Psoas muscle (tissue), 8 donors: Measurements from ENCODE around the gene WNT5B. TPM values are rescaled to one million over a fixed set of nuclear protein-coding genes. Genes with fewer than 3 reads are reported as not detected.
"Not testable (repeated sequence)": the region's sequence is repeated elsewhere in the genome, so short reads cannot be mapped to it uniquely, and the experiment has no call there.

Experiments used
- ATAC-seq, 4 donors: fragments of 200-7000 bp; cut with Tn5 transposase; one replicate each; pipeline ENCODE4 v1.9.1; 2020; ENCODE audit warnings: moderate library complexity in 3 of 4, mild to moderate bottlenecking in 2 of 4
- DNase-seq, 2 donors: peaks; one replicate each; pipeline ENCODE4 v3.0.0-alpha.2; 2020
- H3K27ac ChIP-seq: fragments of 200-600 bp; one replicate; pipeline ENCODE4 v1.8.0; 2022
- H3K27me3 ChIP-seq, 3 donors: fragments of 200-600 bp in 1 of 3; one replicate each; pipeline versions ENCODE4 v1.6.1 to v1.8.0; 2013 to 2022; ENCODE audit warnings: low read length in 2 of 3, mild to moderate bottlenecking in 2 of 3, moderate library complexity in 1 of 3; ENCODE audit not compliant: insufficient read depth in 3 of 3
- H3K36me3 ChIP-seq, 2 donors: fragments of 200-600 bp in 1 of 2; one replicate each; pipeline versions ENCODE4 v1.6.1 to v1.8.0; 2013 to 2022; ENCODE audit warnings: low read depth in 1 of 2, mild to moderate bottlenecking in 1 of 2, moderate library complexity in 1 of 2; ENCODE audit not compliant: insufficient read depth in 1 of 2
- H3K4me1 ChIP-seq: fragments of 200-600 bp; one replicate; pipeline ENCODE4 v1.8.0; 2022
- H3K4me3 ChIP-seq: fragments of 200-600 bp; one replicate; pipeline ENCODE4 v1.8.0; 2022; ENCODE audit warnings: mild to moderate bottlenecking
- H3K9me3 ChIP-seq: fragments of 200-600 bp; one replicate; pipeline ENCODE4 v1.8.0; 2022
- WGBS, 3 donors: extraction: QIAGEN DNeasy Blood & Tissue Kit; methylation state at CpG; one replicate each; pipeline versions ENCODE4 v1.1.6 to v1.1.7; 2013; 5-methylcytosine and 5-hydroxymethylcytosine counted together
- intact Hi-C, 2 donors: fragments of 100-400 bp; cut with DNase I; formaldehyde crosslinking; loops; one replicate each; pipeline versions ENCODE4 v1.11.0 to v1.14.2; 2022
- polyA plus RNA-seq, 3 donors: library from polyadenylated mRNA; stranded (reverse); fragments of 200-250 nt; gene quantifications; one replicate each; pipeline ENCODE4 v1.2.3, GENCODE V29; 2013
- total RNA-seq, 4 donors: library from RNA; stranded (reverse); fragmentation: NEBNext Ultra II Directional in 2 of 4; extraction: Animal tissue kit (Norgen Biotek cat#: 25700) in 2 of 4; gene quantifications; one replicate each; pipeline versions ENCODE4 v1.2.1 to v1.2.4, GENCODE V29; 2021 to 2023
- TF ChIP-seq, protein P1 (sequence below): fragments of 200-600 bp; IDR thresholded peaks from one replicate; pipeline ENCODE4 v1.8.0; 2022; ENCODE audit warnings: antibody characterized with exemption
- donor health status: healthy with polysubstance abuse.
- donor health status: DM: no; HTN: no; CAD: no; lungs with moderate emphysema.
- donor health status: Bipolar disorder and iron deficiency.
- donor health status: healthy.
- donor health status: DM: yes; HTN: yes; CAD: no.
- donor health status: DM: no; HTN: no; CAD: no.
- donor health status: DM: no; HTN: no; CAD: no.
- donor health status: DM: yes; HTN: yes; CAD: no.

WNT5B gene
- total and polyA plus RNA-seq, 7 donors = 0.43 to 4.8 (median 0.80) TPM

DNA sequence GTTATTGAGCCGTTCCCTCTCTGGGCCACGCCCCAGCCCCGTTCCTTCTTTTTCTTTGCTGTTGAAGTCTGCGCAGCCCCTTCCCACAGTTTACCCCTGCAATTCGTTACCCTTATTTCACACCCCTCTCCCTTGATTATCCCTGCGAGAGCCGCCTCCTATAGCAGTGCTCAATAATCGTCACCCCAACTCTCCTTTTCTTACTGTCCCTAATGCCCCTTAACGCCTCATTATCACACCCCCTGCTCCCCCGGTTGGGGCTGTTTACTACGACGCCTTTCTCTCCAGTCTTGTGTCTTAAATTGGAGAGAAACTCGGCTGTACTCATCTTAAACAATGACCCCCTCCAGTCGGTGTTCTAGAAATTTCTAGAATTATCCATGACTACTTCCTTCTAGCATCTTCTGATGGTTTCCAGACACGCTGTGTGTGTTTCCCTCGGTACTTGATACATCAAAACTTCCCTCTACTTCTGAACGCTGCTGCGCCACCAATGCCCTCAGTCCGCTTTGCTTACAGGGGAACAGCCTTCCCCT, 33.9 kb upstream of the WNT5B start:
- TF ChIP-seq, protein P1, sequence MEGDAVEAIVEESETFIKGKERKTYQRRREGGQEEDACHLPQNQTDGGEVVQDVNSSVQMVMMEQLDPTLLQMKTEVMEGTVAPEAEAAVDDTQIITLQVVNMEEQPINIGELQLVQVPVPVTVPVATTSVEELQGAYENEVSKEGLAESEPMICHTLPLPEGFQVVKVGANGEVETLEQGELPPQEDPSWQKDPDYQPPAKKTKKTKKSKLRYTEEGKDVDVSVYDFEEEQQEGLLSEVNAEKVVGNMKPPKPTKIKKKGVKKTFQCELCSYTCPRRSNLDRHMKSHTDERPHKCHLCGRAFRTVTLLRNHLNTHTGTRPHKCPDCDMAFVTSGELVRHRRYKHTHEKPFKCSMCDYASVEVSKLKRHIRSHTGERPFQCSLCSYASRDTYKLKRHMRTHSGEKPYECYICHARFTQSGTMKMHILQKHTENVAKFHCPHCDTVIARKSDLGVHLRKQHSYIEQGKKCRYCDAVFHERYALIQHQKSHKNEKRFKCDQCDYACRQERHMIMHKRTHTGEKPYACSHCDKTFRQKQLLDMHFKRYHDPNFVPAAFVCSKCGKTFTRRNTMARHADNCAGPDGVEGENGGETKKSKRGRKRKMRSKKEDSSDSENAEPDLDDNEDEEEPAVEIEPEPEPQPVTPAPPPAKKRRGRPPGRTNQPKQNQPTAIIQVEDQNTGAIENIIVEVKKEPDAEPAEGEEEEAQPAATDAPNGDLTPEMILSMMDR = no peak
- H3K4me1 ChIP-seq = peaks cover 40% of the 10 kb centered on the region
- intact Hi-C loops = no loop called here
- H3K9me3 ChIP-seq = no peaks in the 10 kb centered on the region
- no peaks in the 10 kb centered on the region for H3K27me3 ChIP-seq
- H3K27ac ChIP-seq = peak overlapping the region; percentile 91
- no peaks in the 10 kb centered on the region for H3K36me3 ChIP-seq
- peak overlapping the region; percentile 96 for H3K4me3 ChIP-seq
- 6 to 12% (median 9%) methylated on average over 19 of the region's 19 CpGs for WGBS, 3 donors
- peak in 1 of 4 donors; percentile 31 for ATAC-seq
- DNase-seq = no peak

GRCh38 chr12:1595690-1596347, 33.2 kb upstream of the WNT5B start:
- ATAC-seq (no peak), DNase-seq (no peak)
- Histone ChIP-seq H3K9me3 (no peaks in the 10 kb centered on the region), H3K27me3 (no peaks in the 10 kb centered on the region), H3K4me3 (peak overlapping the region; percentile 96), H3K36me3 (no peaks in the 10 kb centered on the region), H3K4me1 (peaks cover 33% of the 10 kb centered on the region), H3K27ac (peak overlapping the region; percentile 91)
- intact Hi-C loops = no loop called here
- TF ChIP-seq, protein P1 = no peak
- 74 to 80% (median 75%) methylated on average over 9 of the region's 9 CpGs for WGBS, 3 donors

DNA sequence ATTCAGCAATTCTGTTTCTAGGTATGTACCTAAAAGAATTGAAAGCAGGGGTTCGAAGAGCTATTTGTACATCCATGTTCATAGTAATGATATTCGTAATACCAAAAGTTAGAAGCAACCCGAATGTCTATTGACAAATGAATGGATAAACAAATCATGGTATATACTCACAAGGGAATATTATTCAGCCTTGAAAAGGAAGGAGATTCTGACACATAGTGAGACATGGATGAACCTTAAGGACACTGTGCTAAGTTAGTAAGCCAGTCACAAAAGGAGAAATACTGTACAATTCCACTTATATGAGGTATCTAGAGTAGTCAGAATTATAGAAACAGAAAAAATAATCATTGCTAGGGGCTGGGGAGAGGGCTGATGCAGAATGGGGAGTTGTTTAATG, 30.3 kb upstream of the WNT5B start:
- DNase-seq = no peak
- 94 to 96% (median 96%) methylated on average over 3 of the region's 3 CpGs for WGBS, 3 donors
- no peaks in the 10 kb centered on the region for H3K9me3 ChIP-seq

GRCh38 chr12:1602706-1603105, 26.3 kb upstream of the WNT5B start:
- intact Hi-C loops, H3K9me3 ChIP-seq, DNase-seq, H3K27me3 ChIP-seq, H3K27ac ChIP-seq, ATAC-seq, H3K4me3 ChIP-seq, H3K36me3 ChIP-seq: not testable (repeated sequence)
- peaks cover 10% of the 10 kb centered on the region for H3K4me1 ChIP-seq
- 72 to 82% (median 78%) methylated on average over 9 of the region's 9 CpGs for WGBS, 3 donors

More for the DNA sequence above, 30.3 kb upstream of the WNT5B start:
- H3K27me3 ChIP-seq = no peaks in the 10 kb centered on the region
- H3K27ac ChIP-seq = no peak overlapping the region
- intact Hi-C loops = no loop called here
- TF ChIP-seq, protein P1 = no peak
- H3K4me3 ChIP-seq = no peak overlapping the region
- peaks cover 7% of the 10 kb centered on the region for H3K4me1 ChIP-seq
- no peaks in the 10 kb centered on the region for H3K36me3 ChIP-seq
- no peak for ATAC-seq

DNA sequence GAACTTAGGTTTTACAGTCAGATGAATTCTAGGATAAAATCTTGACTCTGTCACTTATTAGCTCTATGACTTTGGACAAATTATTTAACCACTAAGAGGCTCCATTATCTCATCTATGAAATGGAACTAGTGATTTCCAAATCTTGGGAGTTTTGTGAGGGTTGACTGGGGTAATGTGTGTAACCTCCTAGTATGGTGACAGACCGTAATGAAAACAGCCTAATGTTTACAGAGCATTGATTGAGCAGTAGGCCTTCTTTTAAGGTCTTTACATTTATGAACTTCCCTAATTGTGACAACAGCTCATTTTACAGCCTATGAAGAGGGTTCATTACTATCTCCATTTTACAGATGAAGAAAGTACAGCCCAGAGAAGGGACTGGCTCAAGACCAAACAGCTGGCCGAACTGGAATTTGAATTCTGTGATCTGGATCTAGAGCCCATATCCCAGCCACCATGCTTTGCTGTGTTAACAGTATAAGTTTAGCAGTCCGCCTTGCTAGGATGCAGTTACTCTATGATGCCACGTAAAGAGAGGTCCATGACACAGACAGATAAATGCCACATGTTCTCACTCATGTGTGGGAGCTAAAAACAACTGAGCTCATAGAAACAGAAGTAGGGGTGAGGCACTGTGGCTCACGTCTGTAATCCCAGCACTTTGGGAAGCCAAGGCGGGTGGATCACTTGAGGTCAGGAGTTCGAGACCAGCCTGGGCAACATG, 25.6 kb upstream of the WNT5B start:
- 85 to 89% (median 86%) methylated on average over 7 of the region's 7 CpGs for WGBS, 3 donors
- no peak for DNase-seq
- intact Hi-C loops = no loop called here
- Histone ChIP-seq H3K27ac (no peak overlapping the region), H3K4me1 (peaks cover 10% of the 10 kb centered on the region), H3K27me3 (no peaks in the 10 kb centered on the region), H3K4me3 (no peak overlapping the region), H3K36me3 (no peaks in the 10 kb centered on the region), H3K9me3 (no peaks in the 10 kb centered on the region)
- no peak for ATAC-seq
- TF ChIP-seq, protein P1 = no peak
